Liver (tissue), 9 donors: ENCODE results near the gene HEPHL1. TPM values are rescaled to one million over a fixed set of nuclear protein-coding genes. Genes with fewer than 3 reads are reported as not detected.

ENCODE experiments used
- DNase-seq: peaks from one replicate; pipeline ENCODE4 v3.0.0-alpha.2; 2017; ENCODE audit warnings: low spot score
- H3K27ac ChIP-seq, 2 donors: one replicate each; pipeline ENCODE4 v1.7.0; 2013; ENCODE audit warnings: inconsistent platforms in 2 of 2, low read length in 2 of 2, control low read depth in 1 of 2, low read depth in 1 of 2, mild to moderate bottlenecking in 1 of 2
- H3K27me3 ChIP-seq, 4 donors: one replicate each; pipeline versions ENCODE4 v1.6.1 to v1.7.0; 2013; ENCODE audit warnings: low read length in 3 of 4, inconsistent platforms in 1 of 4, mild to moderate bottlenecking in 1 of 4, moderate library complexity in 1 of 4; ENCODE audit not compliant: control insufficient read depth in 4 of 4, insufficient read depth in 4 of 4
- H3K36me3 ChIP-seq, 4 donors: one replicate each; pipeline versions ENCODE4 v1.6.1 to v1.7.0; 2013; ENCODE audit warnings: low read length in 3 of 4, mild to moderate bottlenecking in 3 of 4, low read depth in 1 of 4, moderate library complexity in 1 of 4; ENCODE audit not compliant: control insufficient read depth in 4 of 4, insufficient read depth in 3 of 4
- H3K4me1 ChIP-seq, 4 donors: one replicate each; pipeline versions ENCODE4 v1.6.1 to v1.7.0; 2013; ENCODE audit warnings: low read length in 3 of 4, mild to moderate bottlenecking in 3 of 4, moderate library complexity in 1 of 4; ENCODE audit not compliant: control insufficient read depth in 4 of 4, insufficient read depth in 4 of 4
- H3K4me3 ChIP-seq, 3 donors: one replicate each; pipeline versions ENCODE4 v1.6.1 to v1.7.0; 2013; ENCODE audit warnings: low read length in 3 of 3, control low read depth in 1 of 3, low read depth in 1 of 3, mild to moderate bottlenecking in 1 of 3
- H3K9ac ChIP-seq, 2 donors: one replicate each; pipeline ENCODE4 v1.7.0; 2013; ENCODE audit warnings: low read length in 2 of 2, mild to moderate bottlenecking in 2 of 2, moderate library complexity in 2 of 2, control low read depth in 1 of 2, low read depth in 1 of 2
- H3K9me3 ChIP-seq, 4 donors: one replicate each; pipeline versions ENCODE4 v1.6.1 to v1.7.0; 2013; ENCODE audit warnings: low read length in 3 of 4; ENCODE audit not compliant: control insufficient read depth in 4 of 4
- ATF3 ChIP-seq: IDR thresholded peaks from 2 replicates; pipeline ENCODE4 v1.6.1; 2016; ENCODE audit warnings: antibody characterized with exemption
- EGR1 ChIP-seq, 2 donors: IDR thresholded peaks; 2 replicates each; pipeline ENCODE4 v1.6.1; 2016 to 2018; ENCODE audit warnings: antibody characterized with exemption in 2 of 2, low read depth in 2 of 2
- FOXA1 ChIP-seq: IDR thresholded peaks from 2 replicates; pipeline ENCODE4 v1.6.1; 2016; ENCODE audit warnings: antibody characterized with exemption
- FOXA2 ChIP-seq: IDR thresholded peaks from 2 replicates; pipeline ENCODE4 v1.6.1; 2016; ENCODE audit warnings: antibody characterized with exemption
- GABPA ChIP-seq, 2 donors: IDR thresholded peaks in 1 of 2; conservative IDR thresholded peaks in 1 of 2; 2 replicates each; pipeline ENCODE4 v1.6.1; 2016; ENCODE audit warnings: antibody characterized with exemption in 2 of 2, mild to moderate bottlenecking in 1 of 2, moderate library complexity in 1 of 2
- HNF4A ChIP-seq, 2 donors: conservative IDR thresholded peaks; 2 replicates each; pipeline ENCODE4 v1.6.1; 2016; ENCODE audit warnings: antibody characterized with exemption in 2 of 2, mild to moderate bottlenecking in 2 of 2
- HNF4G ChIP-seq: IDR thresholded peaks from 2 replicates; pipeline ENCODE4 v1.6.1; 2016; ENCODE audit warnings: antibody characterized with exemption
- REST ChIP-seq: IDR thresholded peaks from 2 replicates; pipeline ENCODE4 v1.6.1; 2016; ENCODE audit warnings: antibody characterized with exemption, mild to moderate bottlenecking
- RXRA ChIP-seq, 2 donors: IDR thresholded peaks; 2 replicates each; pipeline ENCODE4 v1.6.1; 2017 to 2018; ENCODE audit warnings: antibody characterized with exemption in 2 of 2, mild to moderate bottlenecking in 1 of 2
- SP1 ChIP-seq: IDR thresholded peaks from 2 replicates; pipeline ENCODE4 v1.6.1; 2018; ENCODE audit warnings: antibody characterized with exemption, mild to moderate bottlenecking
- TAF1 ChIP-seq: conservative IDR thresholded peaks from 2 replicates; pipeline ENCODE4 v1.6.1; 2016; ENCODE audit warnings: antibody characterized with exemption, mild to moderate bottlenecking
- YY1 ChIP-seq: IDR thresholded peaks from 2 replicates; pipeline ENCODE4 v1.6.1; 2016; ENCODE audit warnings: antibody characterized with exemption, mild to moderate bottlenecking
- WGBS: extraction: QIAGEN DNeasy Blood & Tissue Kit; methylation state at CpG from one replicate; pipeline ENCODE4 v1.1.7; 2013; 5-methylcytosine and 5-hydroxymethylcytosine counted together
- polyA plus RNA-seq, 2 donors: library from polyadenylated mRNA; stranded (reverse) in 1 of 2; unstranded in 1 of 2; fragments of 200-250 nt in 1 of 2; fragments of >200 nt in 1 of 2; fragmentation: Nextera tagmentation in 1 of 2; extraction: Ambion mirVana in 1 of 2; gene quantifications; one replicate each; pipeline versions ENCODE4 v1.2.1 to v1.2.3, GENCODE V29; 2013 to 2015
- total RNA-seq, 2 donors: library from RNA; depleted of rRNA; stranded (reverse); fragments of >200 nt; gene quantifications; one replicate each; pipeline ENCODE4 v1.2.3, GENCODE V29; 2014
- TF ChIP-seq, protein P1 (sequence below): IDR thresholded peaks from 2 replicates; pipeline ENCODE4 v1.6.1; 2016; ENCODE audit warnings: antibody characterized with exemption
- TF ChIP-seq, protein P2 (sequence below): IDR thresholded peaks from 2 replicates; pipeline ENCODE4 v1.6.1; 2016; ENCODE audit warnings: antibody characterized with exemption
- donor health status: healthy.
- donor health status: healthy.
- donor health status: healthy.
- donor health status: healthy.
- donor health status: healthy.

The HEPHL1 gene
- total and polyA plus RNA-seq, 4 donors = 0.19 TPM; not detected in 3

DNA sequence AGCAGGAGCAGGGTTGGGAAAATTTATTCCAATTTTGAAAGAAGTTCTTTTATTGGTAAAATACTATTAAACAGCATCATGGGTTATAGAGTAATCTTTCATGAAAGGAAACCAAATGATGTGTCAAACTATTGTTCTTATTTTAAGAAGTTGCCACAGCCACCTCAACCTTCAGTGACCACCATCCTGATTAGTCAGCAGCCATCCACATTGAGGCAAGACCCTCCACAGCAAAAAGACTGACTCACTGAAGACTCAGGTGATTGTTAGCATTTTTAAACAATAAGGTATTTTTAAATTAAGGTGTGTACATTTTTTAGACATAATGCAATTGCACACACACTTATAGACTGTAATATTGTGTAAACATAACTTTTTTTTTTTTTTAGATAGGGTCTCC is 3.7 kb upstream of the HEPHL1 start:
- Histone ChIP-seq H3K4me1 (no peaks in the 10 kb centered on the region), H3K4me3 (no peak overlapping the region), H3K36me3 (no peaks in the 10 kb centered on the region), H3K9me3 (peaks cover 0 to 2% (median 0%) of the 10 kb centered on the region in 4 donors), H3K27me3 (peaks cover 0 to 3% (median 0%) of the 10 kb centered on the region in 4 donors), H3K27ac (no peak overlapping the region), H3K9ac (no peak overlapping the region)
- TF ChIP-seq ATF3 = no peak
- TF ChIP-seq, protein P1, sequence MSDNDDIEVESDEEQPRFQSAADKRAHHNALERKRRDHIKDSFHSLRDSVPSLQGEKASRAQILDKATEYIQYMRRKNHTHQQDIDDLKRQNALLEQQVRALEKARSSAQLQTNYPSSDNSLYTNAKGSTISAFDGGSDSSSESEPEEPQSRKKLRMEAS = no peak
- no peak for TF ChIP-seq HNF4A (conservative IDR thresholded peaks at IDR 0.05)
- TF ChIP-seq SP1 = no peak
- no peak for TF ChIP-seq RXRA (IDR thresholded peaks at IDR 0.05)
- no peak for TF ChIP-seq FOXA1
- TF ChIP-seq TAF1 = no peak
- no peak for TF ChIP-seq YY1
- no peak for TF ChIP-seq EGR1 (IDR thresholded peaks at IDR 0.05; ENCODE audit: low read depth in 2 of 2)
- TF ChIP-seq FOXA2 = no peak
- no peak for TF ChIP-seq GABPA (IDR thresholded peaks at IDR 0.05 in 1 of 2, conservative IDR thresholded peaks at IDR 0.05 in 1 of 2)
- DNase-seq = no peak

DNA sequence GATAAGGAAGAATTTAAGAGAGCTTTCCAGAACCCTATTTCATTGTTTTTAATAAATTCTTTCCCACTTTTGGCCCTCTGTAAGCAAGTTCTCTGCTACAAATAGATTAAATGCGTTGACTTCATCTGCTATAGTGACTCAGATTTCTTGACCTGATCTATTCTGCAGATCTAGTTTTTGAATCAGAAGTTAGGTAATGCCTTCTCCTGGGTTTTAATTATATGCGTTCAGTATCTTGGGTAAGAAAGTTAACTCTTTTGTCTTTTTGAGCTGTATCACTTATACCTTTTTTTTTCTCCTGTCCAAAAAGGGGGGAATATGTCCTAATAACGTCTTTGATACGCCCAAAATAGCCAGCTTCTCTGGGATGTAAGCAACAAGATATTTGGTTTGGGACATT is 2.4 kb upstream of the HEPHL1 start:
- 82% methylated on average over 4 of the region's 4 CpGs for WGBS
- no peak for DNase-seq

More for the DNA sequence above, 2.4 kb upstream of the HEPHL1 start:
- no peaks in the 10 kb centered on the region for H3K27me3 ChIP-seq
- TF ChIP-seq REST (no peak), FOXA2 (no peak), HNF4G (no peak), TAF1 (no peak), ATF3 (no peak), GABPA (IDR thresholded peaks at IDR 0.05 in 1 of 2, conservative IDR thresholded peaks at IDR 0.05 in 1 of 2) (no peak), FOXA1 (no peak), RXRA (IDR thresholded peaks at IDR 0.05) (no peak)
- TF ChIP-seq, protein P2, sequence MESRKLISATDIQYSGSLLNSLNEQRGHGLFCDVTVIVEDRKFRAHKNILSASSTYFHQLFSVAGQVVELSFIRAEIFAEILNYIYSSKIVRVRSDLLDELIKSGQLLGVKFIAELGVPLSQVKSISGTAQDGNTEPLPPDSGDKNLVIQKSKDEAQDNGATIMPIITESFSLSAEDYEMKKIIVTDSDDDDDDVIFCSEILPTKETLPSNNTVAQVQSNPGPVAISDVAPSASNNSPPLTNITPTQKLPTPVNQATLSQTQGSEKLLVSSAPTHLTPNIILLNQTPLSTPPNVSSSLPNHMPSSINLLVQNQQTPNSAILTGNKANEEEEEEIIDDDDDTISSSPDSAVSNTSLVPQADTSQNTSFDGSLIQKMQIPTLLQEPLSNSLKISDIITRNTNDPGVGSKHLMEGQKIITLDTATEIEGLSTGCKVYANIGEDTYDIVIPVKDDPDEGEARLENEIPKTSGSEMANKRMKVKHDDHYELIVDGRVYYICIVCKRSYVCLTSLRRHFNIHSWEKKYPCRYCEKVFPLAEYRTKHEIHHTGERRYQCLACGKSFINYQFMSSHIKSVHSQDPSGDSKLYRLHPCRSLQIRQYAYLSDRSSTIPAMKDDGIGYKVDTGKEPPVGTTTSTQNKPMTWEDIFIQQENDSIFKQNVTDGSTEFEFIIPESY = no peak
- no peaks in the 10 kb centered on the region for H3K36me3 ChIP-seq
- H3K9ac ChIP-seq = no peak overlapping the region
- no peak overlapping the region for H3K4me3 ChIP-seq
- H3K27ac ChIP-seq = no peak overlapping the region
- no peaks in the 10 kb centered on the region for H3K9me3 ChIP-seq
- no peaks in the 10 kb centered on the region for H3K4me1 ChIP-seq
